Glomerular visceral epithelial cell (primary cell): ENCODE measurements around the gene QSER1.
A peak's percentile ranks its signal among the peaks of the same experiment; 100 is the strongest.
"Not testable (repeated sequence)": the region's sequence is repeated elsewhere in the genome, so short reads cannot be mapped to it uniquely, and the experiment has no call there.

ENCODE experiments used
- DNase-seq: peaks from one replicate; pipeline ENCODE4 v3.0.0-alpha.2; 2016; ENCODE audit errors: extremely low spot score

The QSER1 gene

GRCh38 chr11:32932196-32932595 lies 39.6 kb downstream of the QSER1 start:
- DNase-seq = no peak

GRCh38 chr11:32935462-32936029 lies 42.9 kb downstream of the QSER1 start:
- no peak for DNase-seq

GRCh38 chr11:32936178-32936577 lies 43.6 kb downstream of the QSER1 start:
- not testable (repeated sequence) for DNase-seq

DNA sequence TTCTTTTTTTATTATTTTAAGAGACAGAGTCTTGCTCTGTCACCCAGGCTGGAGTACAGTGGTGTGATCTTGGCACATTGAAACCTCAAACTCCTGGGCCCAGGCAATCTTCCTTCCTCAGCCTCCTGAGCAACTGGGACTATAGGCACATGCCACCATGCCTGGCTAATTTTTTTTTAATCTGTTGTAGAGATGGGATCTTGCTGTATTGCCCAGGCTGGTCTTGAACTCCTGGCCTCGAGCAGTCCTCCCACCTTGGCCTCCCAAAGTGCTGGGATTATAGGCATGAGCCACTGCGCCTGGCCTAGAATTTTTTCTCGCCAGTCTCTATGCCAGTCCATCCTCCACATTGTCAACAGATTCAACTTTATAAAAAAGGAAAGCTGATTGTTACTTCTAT lies 44.7 kb downstream of the QSER1 start:
- not testable (repeated sequence) for DNase-seq

- DNase-seq = no peak
These were observed 46.4 kb downstream of the QSER1 start for GRCh38 chr11:32939046-32939445.

DNA sequence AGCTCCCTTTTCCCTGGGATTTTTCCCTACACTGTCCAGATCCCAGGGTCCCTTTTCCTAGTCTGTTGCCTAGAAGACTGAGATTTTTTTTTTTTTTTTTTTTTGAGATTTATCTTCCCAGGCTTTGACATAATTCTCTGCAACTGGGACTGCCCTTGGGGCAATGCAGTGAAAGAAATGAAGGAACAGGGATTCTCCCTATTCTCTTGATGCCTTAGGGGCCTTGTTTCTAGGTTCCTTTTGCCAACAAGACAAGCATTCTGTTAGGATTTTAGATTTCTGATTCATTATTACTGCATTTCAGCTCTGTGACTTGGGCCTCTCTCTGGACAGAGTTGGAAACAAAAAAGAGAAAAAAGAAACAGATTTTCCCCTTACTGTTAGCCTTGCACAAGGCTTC lies 47.3 kb downstream of the QSER1 start:
- no peak for DNase-seq

DNA sequence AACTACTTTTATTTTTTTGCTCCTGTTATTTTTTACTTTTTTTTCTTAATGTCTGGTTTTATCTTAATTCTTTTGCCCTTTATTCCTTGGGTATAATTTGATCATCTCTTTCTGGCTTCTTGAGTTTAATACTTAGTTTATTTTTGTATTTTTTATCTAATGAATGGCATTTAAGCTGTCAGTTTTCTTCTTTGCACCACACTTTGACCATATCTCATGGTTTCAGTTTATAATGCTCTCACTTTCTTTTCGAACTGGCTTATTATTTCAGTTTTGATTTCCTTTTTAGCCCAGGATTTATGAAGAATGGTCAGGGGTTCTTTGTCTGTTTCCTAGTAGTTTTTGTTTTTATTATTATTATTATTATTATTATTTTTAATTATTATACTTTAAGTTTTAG lies 48.3 kb downstream of the QSER1 start:
- DNase-seq = no peak

DNA sequence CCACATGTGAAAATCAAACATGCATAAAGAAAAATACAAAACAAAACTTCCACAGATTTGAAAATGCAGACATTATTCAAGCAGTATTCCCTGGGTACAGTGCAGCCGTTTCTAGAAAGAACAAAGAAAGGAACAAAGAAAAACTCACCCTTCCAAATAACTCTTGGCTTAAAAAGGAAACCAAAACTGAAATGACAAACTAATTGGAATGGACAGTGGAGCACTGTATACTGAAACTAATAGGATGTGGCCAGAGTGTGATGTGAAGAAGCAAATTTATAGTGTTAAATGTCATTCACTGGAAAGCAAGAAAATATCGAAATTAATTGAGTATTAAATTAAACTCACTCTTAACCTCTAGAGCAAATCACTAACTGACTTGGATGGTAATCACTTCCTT lies 55.4 kb downstream of the QSER1 start:
- DNase-seq = no peak

- no peak for DNase-seq
These were observed 57.1 kb downstream of the QSER1 start for GRCh38 chr11:32949739-32950138.

DNA sequence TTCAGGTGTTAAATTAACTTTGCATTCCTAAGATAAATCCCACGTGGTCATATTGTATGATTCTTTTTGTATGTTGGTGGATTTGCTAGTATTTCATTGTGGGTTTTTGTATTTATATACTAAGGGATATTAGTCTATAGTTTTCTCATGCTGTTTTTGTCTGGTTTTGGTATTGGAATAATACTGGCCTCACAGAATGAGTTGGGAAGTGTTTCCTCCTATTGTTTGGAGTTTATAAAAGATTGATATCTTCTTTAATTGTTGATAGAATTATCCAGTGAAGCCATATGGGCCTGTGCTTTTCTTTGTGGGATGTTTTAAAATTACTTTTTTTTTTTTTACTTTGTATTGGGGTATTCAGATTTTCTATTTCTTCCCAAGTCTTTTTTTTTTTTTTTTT lies 59.8 kb downstream of the QSER1 start:
- no peak for DNase-seq

DNA sequence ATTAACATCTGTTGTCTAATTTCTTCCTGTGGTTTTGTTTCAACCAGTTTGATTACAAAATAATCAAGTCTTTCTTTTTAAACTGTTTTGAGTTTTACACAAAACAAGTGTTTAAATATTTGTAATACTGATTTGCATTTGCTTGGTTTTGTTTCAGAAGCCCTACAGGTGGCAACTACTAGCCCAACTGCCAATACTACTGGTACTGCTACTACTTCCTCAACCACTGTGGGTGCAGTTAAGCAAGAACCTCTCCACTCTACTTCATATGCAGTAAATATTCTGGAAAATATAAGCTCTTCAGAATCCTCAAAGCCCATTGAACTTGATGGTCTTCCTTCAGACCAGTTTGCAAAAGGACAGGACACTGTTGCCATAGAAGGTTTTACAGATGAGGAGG lies 61.1 kb downstream of the QSER1 start:
- no peak for DNase-seq

GRCh38 chr11:32960553-32961164 lies 68.0 kb downstream of the QSER1 start:
- peak; percentile 40 for DNase-seq

GRCh38 chr11:32962016-32962415 lies 69.4 kb downstream of the QSER1 start:
- no peak for DNase-seq

DNA sequence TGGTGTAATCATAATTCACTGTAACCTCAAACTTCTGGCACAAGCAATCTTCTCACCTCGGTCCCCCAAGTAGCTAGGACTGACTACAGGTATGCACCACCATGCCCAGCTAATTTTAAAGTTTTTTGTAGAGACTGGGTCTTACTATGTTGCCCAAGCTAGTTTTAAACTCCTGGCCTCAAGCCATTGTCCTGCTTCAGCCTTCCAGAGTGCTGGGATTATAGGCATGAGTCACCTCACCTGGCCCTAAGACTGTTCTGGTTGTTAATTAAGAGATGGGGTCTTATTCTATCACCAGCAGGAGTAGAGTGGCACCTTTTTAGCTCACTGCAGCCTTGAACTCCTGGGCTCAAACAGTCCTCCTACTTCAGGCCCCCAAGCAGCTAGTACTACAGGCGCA lies 71.1 kb downstream of the QSER1 start:
- DNase-seq = no peak

- DNase-seq = no peak
These were observed 75.9 kb downstream of the QSER1 start for GRCh38 chr11:32968541-32968940.

DNA sequence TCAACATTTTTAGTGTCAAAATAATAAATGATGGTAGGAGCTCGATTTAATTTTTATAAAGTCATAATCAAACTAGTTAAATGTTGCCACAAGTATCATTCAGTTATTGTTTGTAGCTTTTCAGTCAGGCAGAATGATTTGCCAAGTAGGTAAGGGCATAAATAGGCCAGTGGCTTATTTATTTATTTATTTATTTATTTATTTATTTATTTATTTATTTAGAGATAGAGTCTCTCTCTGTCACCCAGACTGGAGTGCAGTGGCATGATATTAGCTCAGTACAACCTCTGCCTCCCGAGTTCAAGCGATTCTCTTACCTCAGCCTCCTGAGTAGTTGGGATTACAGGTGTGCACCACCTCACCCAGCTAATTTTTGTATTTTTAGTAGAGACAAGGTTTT lies 79.6 kb downstream of the QSER1 start:
- DNase-seq = not testable (repeated sequence)

DNA sequence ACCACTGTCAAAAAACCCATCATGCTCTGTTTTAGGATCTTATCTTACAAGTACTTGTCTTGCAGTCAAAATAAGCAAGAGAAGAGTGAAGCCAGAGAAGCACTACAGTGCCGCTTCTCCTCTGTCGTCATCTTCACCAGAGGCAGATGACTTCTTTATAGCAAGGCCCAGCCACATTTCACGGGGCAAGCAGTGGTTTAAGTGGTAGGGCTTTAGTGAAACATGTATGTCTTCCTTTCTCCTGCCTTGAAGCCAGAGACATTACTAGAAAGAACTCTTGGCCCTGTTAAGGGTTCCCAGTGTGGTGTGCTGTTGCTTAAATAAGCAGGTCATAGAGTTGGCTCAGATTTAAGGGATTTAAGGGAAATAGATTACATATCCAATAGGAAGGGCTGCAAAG lies 80.2 kb downstream of the QSER1 start:
- no peak for DNase-seq

- DNase-seq = no peak
These were observed 90.0 kb downstream of the QSER1 start for GRCh38 chr11:32982626-32983025.

GRCh38 chr11:32983506-32983905 lies 90.9 kb downstream of the QSER1 start:
- DNase-seq = no peak

GRCh38 chr11:32985600-32985999 lies 93.0 kb downstream of the QSER1 start:
- no peak for DNase-seq

- no peak for DNase-seq
These were observed 95.2 kb downstream of the QSER1 start for GRCh38 chr11:32987851-32988250.

DNA sequence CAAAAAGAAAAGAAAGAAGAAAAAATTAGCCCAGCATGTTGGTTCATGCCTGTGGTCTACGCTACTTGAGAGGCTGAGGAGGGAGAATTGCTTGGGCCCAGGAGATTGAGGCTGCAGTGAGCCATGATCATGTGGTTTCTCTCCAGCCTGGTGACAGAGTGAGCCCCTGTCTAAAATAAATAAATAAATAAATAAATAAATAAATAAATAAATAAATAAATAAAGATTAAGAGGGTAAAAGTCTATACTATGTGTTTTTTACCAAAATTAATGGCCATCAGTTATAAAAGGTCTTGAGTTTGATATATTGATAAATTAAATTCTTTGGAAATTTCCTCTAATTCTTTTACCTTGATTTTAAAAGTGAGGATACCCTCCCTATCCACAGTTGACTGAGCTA lies 97.9 kb downstream of the QSER1 start:
- DNase-seq = no peak

DNA sequence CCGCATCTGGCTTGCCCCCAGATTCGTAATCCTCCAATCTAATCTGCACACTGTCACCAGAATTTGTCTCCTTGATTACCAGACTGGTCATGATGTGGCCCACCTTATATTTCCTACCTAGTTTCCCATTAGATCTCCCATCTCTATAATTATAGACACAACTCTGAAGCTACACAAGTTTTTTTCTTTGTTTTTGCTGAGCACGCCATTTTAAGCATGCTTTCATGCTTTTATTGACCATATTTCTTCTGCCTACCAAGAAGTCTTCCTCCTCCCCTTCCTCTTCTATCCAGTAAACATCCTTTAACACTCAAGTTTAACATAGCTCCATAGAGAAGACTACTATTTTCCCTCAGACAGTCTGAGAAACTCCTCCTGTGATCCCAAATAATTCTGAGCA lies 98.8 kb downstream of the QSER1 start:
- DNase-seq = no peak

DNA sequence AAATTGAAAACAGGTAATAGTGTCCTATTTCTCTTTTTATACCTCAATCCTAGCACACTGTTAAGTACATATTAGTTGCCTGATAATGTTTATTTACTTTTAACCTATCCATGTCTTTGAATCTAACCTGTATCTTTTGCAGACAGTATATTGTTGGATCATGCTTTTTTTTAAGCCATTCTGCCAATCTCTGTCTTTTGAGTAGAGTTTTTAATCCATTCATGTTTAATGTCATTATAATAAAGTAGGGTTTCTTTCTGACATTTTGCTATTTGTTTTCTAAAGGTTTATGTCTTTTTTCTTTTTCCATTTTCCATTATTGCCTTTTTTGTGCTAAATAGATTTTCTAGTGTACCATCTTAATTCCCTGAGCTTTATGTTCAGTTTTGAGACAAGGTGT lies 99.3 kb downstream of the QSER1 start:
- DNase-seq = no peak
